Measurements from ENCODE around the gene AREG.
"Not testable (repeated sequence)": the region's sequence is repeated elsewhere in the genome, so short reads cannot be mapped to it uniquely, and the experiment has no call there.

The AREG gene
- long read RNA-seq, donor 1, result 0 reads
- long read RNA-seq, donor 2, result 0 reads
- long read RNA-seq, donor 3, result 0 reads
- long read RNA-seq, donor 4, result 0 reads
- long read RNA-seq, donor 5, result 0 reads
- long read RNA-seq, donor 6, result 0 reads
- long read RNA-seq, donor 7, result 0 reads
- long read RNA-seq, donor 8, result 0 reads

GRCh38 chr4:74444891-74445642, at the start of gene AREG:
Gene AREG (plus strand): TSS chr4:74445136. CDS start chr4:74445346, 210 bp downstream.
- peak; percentile 74 for DNase-seq

- DNase-seq, result no peak
Measured at GRCh38 chr4:74395633-74396032, 49.3 kb upstream of the AREG start.

GRCh38 chr4:74397748-74398426, 47.0 kb upstream of the AREG start:
- no peak for DNase-seq

GRCh38 chr4:74398894-74399589, 45.9 kb upstream of the AREG start:
- not testable (repeated sequence) for DNase-seq

GRCh38 chr4:74400395-74400794, 44.5 kb upstream of the AREG start:
- DNase-seq, result no peak

- DNase-seq, result no peak
Measured at GRCh38 chr4:74402692-74403456, 42.1 kb upstream of the AREG start.

- no peak for DNase-seq
Measured at GRCh38 chr4:74407891-74408290, 37.0 kb upstream of the AREG start.

GRCh38 chr4:74408639-74409038, 36.3 kb upstream of the AREG start:
- DNase-seq, result no peak

GRCh38 chr4:74410272-74410671, 34.7 kb upstream of the AREG start:
- DNase-seq, result no peak

GRCh38 chr4:74412225-74412624, 32.7 kb upstream of the AREG start:
- no peak for DNase-seq

GRCh38 chr4:74413265-74413664, 31.7 kb upstream of the AREG start:
- no peak for DNase-seq

GRCh38 chr4:74414149-74414809, 30.7 kb upstream of the AREG start:
- no peak for DNase-seq

GRCh38 chr4:74415602-74416300, 29.2 kb upstream of the AREG start:
- DNase-seq, result no peak

- DNase-seq, result no peak
Measured at GRCh38 chr4:74418063-74418670, 26.8 kb upstream of the AREG start.

- DNase-seq, result no peak
Measured at GRCh38 chr4:74420863-74421262, 24.1 kb upstream of the AREG start.

- no peak for DNase-seq
Measured at GRCh38 chr4:74423104-74423503, 21.8 kb upstream of the AREG start.

GRCh38 chr4:74424111-74424510, 20.8 kb upstream of the AREG start:
- DNase-seq, result no peak

GRCh38 chr4:74426101-74426500, 18.8 kb upstream of the AREG start:
- DNase-seq, result no peak

GRCh38 chr4:74428276-74428675, 16.7 kb upstream of the AREG start:
- DNase-seq, result no peak

- no peak for DNase-seq
Measured at GRCh38 chr4:74431113-74431826, 13.7 kb upstream of the AREG start.

Data from right kidney (tissue), 9 donors.